GM19099 (cell line): ENCODE results near the gene ZSWIM8.

Experiments
- POLR2A ChIP-seq: IDR thresholded peaks from 3 replicates; pipeline ENCODE4 v1.6.1; 2011; ENCODE audit warnings: low read depth; ENCODE audit not compliant: insufficient read length; ENCODE audit errors: extremely low read depth

The ZSWIM8 gene

GRCh38 chr10:73816917-73817729, 31.7 kb downstream of the ZSWIM8 start:
- no peak for TF ChIP-seq POLR2A

GRCh38 chr10:73817826-73818225, 32.4 kb downstream of the ZSWIM8 start:
- TF ChIP-seq POLR2A: no peak

GRCh38 chr10:73818402-73818801, 33.0 kb downstream of the ZSWIM8 start:
- TF ChIP-seq POLR2A: no peak

GRCh38 chr10:73819081-73819480, 33.7 kb downstream of the ZSWIM8 start:
- TF ChIP-seq POLR2A: no peak

- TF ChIP-seq POLR2A: no peak
These were observed 34.2 kb downstream of the ZSWIM8 start for GRCh38 chr10:73819513-73820093.

GRCh38 chr10:73823391-73823790, 38.0 kb downstream of the ZSWIM8 start:
- no peak for TF ChIP-seq POLR2A

GRCh38 chr10:73824146-73824725, 38.8 kb downstream of the ZSWIM8 start:
- TF ChIP-seq POLR2A: no peak

GRCh38 chr10:73827346-73828089, 42.1 kb downstream of the ZSWIM8 start:
- no peak for TF ChIP-seq POLR2A

- TF ChIP-seq POLR2A: no peak
These were observed 42.8 kb downstream of the ZSWIM8 start for GRCh38 chr10:73828161-73828560.

- TF ChIP-seq POLR2A: no peak
These were observed 51.1 kb downstream of the ZSWIM8 start for GRCh38 chr10:73836427-73836980.

- no peak for TF ChIP-seq POLR2A
These were observed 51.7 kb downstream of the ZSWIM8 start for GRCh38 chr10:73837072-73837471.

GRCh38 chr10:73838008-73838567, 52.7 kb downstream of the ZSWIM8 start:
- TF ChIP-seq POLR2A: no peak

- TF ChIP-seq POLR2A: no peak
These were observed 53.4 kb downstream of the ZSWIM8 start for GRCh38 chr10:73838827-73839226.

- TF ChIP-seq POLR2A: no peak
These were observed 54.0 kb downstream of the ZSWIM8 start for GRCh38 chr10:73839276-73839966.
